GM12878 (cell line): Measurements from ENCODE around the gene ZNF335. TPM values are rescaled to one million over a fixed set of nuclear protein-coding genes. Genes with fewer than 3 reads are reported as not detected.

ENCODE experiments used
- CUX1 ChIP-seq: IDR thresholded peaks from 2 replicates; pipeline ENCODE4 v1.6.1; 2012; ENCODE audit warnings: improper control_type of control experiment, low read depth, low read length; ENCODE audit not compliant: insufficient replicate concordance
- SMAD1 ChIP-seq: fragments of 450-650 bp; IDR thresholded peaks from 2 replicates; pipeline ENCODE4 v1.6.1; 2018; ENCODE audit warnings: mild to moderate bottlenecking, low read depth; ENCODE audit not compliant: partially characterized antibody
- ZBTB11 ChIP-seq: fragments of 450-650 bp; formaldehyde crosslinking; IDR thresholded peaks from 2 replicates; pipeline ENCODE4 v1.5.0; 2022; ENCODE audit warnings: mild to moderate bottlenecking, missing genetic modification characterization
- polyA plus RNA-seq, 11 experiments: library from polyadenylated mRNA; depleted of rRNA in 4 of 11; unstranded in 6 of 11; stranded (reverse) in 5 of 11; fragments of >200 nt; fragmentation: Nextera tagmentation in 4 of 11; fragmentation: Illumina TruSeq in 1 of 11; extraction: Ambion mirVana in 4 of 11; extraction: Trizol in 1 of 11; gene quantifications; 1 replicate in 1 of 11; 2 replicates in 10 of 11; pipeline versions ENCODE4 v1.2.1 to v1.2.3, GENCODE V29; 2011 to 2016; ENCODE audit warnings: inconsistent platforms in 2 of 11, missing spikeins in 2 of 11, low read depth in 1 of 11
- total RNA-seq, 4 experiments: library from RNA; depleted of rRNA in 3 of 4; stranded (reverse); fragments of >200 nt in 3 of 4; fragmentation: Illumina TruSeq in 1 of 4; extraction: Trizol in 1 of 4; gene quantifications; 2 replicates each; pipeline versions ENCODE4 v1.2.1 to v1.2.3, GENCODE V29; 2013 to 2021

Gene ZNF335
- total and polyA plus RNA-seq, 10 of the 15 experiments (the other 5 are each of a cell fraction or from before 2014, with no cell fraction given), result 0.74 to 30.1 (median 14.5) TPM

- no peak for TF ChIP-seq ZBTB11
- no peak for TF ChIP-seq SMAD1
- TF ChIP-seq CUX1, result no peak
Measured at GRCh38 chr20:45976086-45976485, 4.1 kb upstream of the ZNF335 start (continued).
